AG04450 (cell line): Measurements from ENCODE around the gene NDC80. TPM values are rescaled to one million over a fixed set of nuclear protein-coding genes. Genes with fewer than 3 reads are reported as not detected.

Source experiments
- CTCF ChIA-PET: fragments of 300-600, 350-600 bp; formaldehyde crosslinking; extraction: SDS; loops from one replicate; lab custom pipeline; 2022; ENCODE audit warnings: antibody characterized with exemption, inconsistent platforms; lab: Charles Lee
- POLR2A ChIA-PET: fragments of 350-600 bp; formaldehyde crosslinking; extraction: SDS; loops from one replicate; lab custom pipeline; 2021; ENCODE audit warnings: antibody characterized with exemption, inconsistent platforms; lab: Yijun Ruan, JAX
- DNase-seq: peaks from one replicate; pipeline ENCODE4 v3.0.0-alpha.2; 2011; ENCODE audit warnings: low read depth, low spot score
- H3K27ac ChIP-seq: one replicate; pipeline ENCODE4 v1.5.1; 2012; ENCODE audit warnings: low read depth, low read length, control low read depth
- H3K27me3 ChIP-seq: one replicate; pipeline ENCODE4 v1.6.0; 2012; ENCODE audit warnings: low read length; ENCODE audit not compliant: control insufficient read depth, insufficient read depth
- H3K4me3 ChIP-seq: 2 replicates; pipeline ENCODE4 v1.5.1; 2011; ENCODE audit warnings: mild to moderate bottlenecking, low read depth, low read length, control low read depth
- H3K9me3 ChIP-seq: 2 replicates; pipeline ENCODE4 v1.5.1; 2012; ENCODE audit warnings: low read length; ENCODE audit not compliant: control insufficient read depth, insufficient read depth
- CTCF ChIP-seq: IDR thresholded peaks from 2 replicates; pipeline ENCODE4 v1.5.1; 2011; ENCODE audit warnings: low read depth, low read length, control low read depth, inconsistent platforms
- polyA plus RNA-seq: library from polyadenylated mRNA; depleted of rRNA; stranded (reverse); fragments of >200 nt; gene quantifications from 2 replicates; pipeline ENCODE4 v1.2.3, GENCODE V29; 2011

Gene NDC80
- polyA plus RNA-seq, 1 experiment = 10.2 TPM

GRCh38 chr18:2568129-2568528, 3.2 kb upstream of the NDC80 start:
- no peak for DNase-seq
- Histone ChIP-seq H3K4me3 (no peak overlapping the region), H3K27me3 (no peaks in the 10 kb centered on the region), H3K9me3 (no peaks in the 10 kb centered on the region), H3K27ac (no peak overlapping the region)
- ChIA-PET CTCF (no interaction called here), POLR2A (no interaction called here)
- TF ChIP-seq CTCF = no peak

DNA sequence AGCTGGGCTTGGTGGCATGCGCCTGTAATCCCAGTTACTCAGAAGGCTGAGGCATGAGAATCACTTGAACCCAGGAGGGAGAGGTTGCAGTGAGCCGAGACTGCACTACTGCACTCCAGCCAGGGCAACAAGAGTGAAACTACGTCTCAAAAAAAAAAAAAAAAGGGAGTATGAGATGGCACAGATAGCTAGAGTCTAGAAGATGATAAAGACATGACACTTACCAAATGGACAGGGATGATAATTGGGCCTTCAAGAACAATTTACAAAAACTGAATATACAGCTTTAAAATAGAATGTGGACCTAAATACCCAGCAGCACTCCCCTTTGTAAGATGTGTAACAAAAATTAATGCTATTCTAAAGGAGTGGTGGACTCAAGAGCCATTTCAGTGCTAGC, 2.8 kb upstream of the NDC80 start:
- POLR2A ChIA-PET = no interaction called here
- Histone ChIP-seq H3K27me3 (no peaks in the 10 kb centered on the region), H3K9me3 (no peaks in the 10 kb centered on the region), H3K27ac (no peak overlapping the region), H3K4me3 (no peak overlapping the region)
- CTCF ChIA-PET = no interaction called here
- no peak for TF ChIP-seq CTCF
- no peak for DNase-seq

- POLR2A ChIA-PET = no interaction called here
- TF ChIP-seq CTCF = no peak
- H3K4me3 ChIP-seq = peak overlapping the region; percentile 89
- H3K27me3 ChIP-seq = no peaks in the 10 kb centered on the region
- CTCF ChIA-PET = interaction anchor here (1.1 kb wide), 1 partner anchor 28 kb away, joined by 3 read pairs; no protein-coding TSS in a partner anchor
- H3K27ac ChIP-seq = no peak overlapping the region
- DNase-seq = no peak
- no peaks in the 10 kb centered on the region for H3K9me3 ChIP-seq
Measured at GRCh38 chr18:2569338-2570207, 1.8 kb upstream of the NDC80 start.

DNA sequence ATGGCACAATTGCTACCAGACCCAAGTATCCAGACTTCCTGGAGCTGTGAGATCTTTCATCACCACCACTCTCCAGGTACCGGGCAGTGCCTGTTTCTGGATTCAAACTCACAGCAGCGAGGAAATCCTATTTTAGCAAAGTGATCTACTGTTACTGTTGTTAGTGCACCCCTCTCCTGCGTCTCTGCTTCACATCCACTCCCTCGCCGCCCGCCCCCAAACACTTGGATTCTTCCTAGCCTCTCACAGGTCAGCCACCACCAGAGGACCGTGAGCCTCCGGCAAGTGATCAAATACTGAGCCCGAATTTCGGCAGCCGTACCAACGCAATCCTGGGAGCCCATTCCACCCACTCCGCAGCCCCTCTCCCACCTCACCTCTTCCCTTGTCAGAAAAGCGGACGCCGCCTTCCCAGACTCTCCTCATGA, 571 bp upstream of the NDC80 start:
- CTCF ChIA-PET = interaction anchor here (0.5 to 1.1 kb wide), 3 partner anchors 28 to 402 kb away, joined by 3 to 6 read pairs (median 3); no protein-coding TSS in a partner anchor
- Histone ChIP-seq H3K27me3 (no peaks in the 10 kb centered on the region), H3K4me3 (peak overlapping the region; percentile 89), H3K27ac (peak overlapping the region; percentile 99), H3K9me3 (no peaks in the 10 kb centered on the region)
- TF ChIP-seq CTCF = no peak
- peak; percentile 32 for DNase-seq
- POLR2A ChIA-PET = interaction anchor here (0.6 to 1.8 kb wide), 2 partner anchors 81 to 87 kb away, joined by 4 to 6 read pairs; no protein-coding TSS in a partner anchor

DNA sequence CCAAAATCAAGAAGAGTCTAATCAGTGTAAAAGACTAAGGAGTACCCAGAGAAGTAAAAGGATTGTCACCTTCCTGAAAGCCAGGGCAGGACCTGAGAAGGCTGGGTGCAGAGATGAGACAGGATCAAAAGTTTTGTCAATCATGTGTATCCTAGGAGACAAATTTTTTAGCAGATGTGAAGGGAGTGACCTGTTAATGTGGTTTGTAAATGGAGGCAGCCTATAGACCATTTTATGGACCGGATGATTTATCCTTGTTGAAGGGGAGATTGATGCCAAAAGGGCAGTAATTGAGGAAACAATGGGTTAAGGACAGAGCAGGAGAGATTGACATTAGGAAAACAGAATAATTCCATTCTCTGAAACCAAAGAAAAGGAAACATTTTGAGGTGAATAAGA, 813 bp downstream of the NDC80 start:
- CTCF ChIA-PET = no interaction called here
- POLR2A ChIA-PET = no interaction called here
- TF ChIP-seq CTCF = no peak

More for the DNA sequence above, 813 bp downstream of the NDC80 start:
- peak overlapping the region; percentile 89 for H3K4me3 ChIP-seq
- H3K27ac ChIP-seq = no peak overlapping the region
- no peak for DNase-seq
- no peaks in the 10 kb centered on the region for H3K9me3 ChIP-seq
- H3K27me3 ChIP-seq = no peaks in the 10 kb centered on the region
